Astrocyte of the spinal cord (primary cell): ENCODE measurements around the gene RFPL2.
A peak's percentile ranks its signal among the peaks of the same experiment; 100 is the strongest.

Experiments used
- DNase-seq: peaks from one replicate; pipeline ENCODE4 v3.0.0; 2011; ENCODE audit warnings: low read depth, low spot score
- H3K4me3 ChIP-seq: 2 replicates; pipeline ENCODE4 v1.5.1; 2011; ENCODE audit warnings: low read depth, mild to moderate bottlenecking, low read length, moderate library complexity
- CTCF ChIP-seq: IDR thresholded peaks from 2 replicates; pipeline ENCODE4 v1.5.1; 2012; ENCODE audit warnings: low read depth, mild to moderate bottlenecking, low read length, inconsistent platforms
- in situ Hi-C: cut with HindIII; loops from 2 replicates; pipeline ENCODE4 v1.10.0; 2017; ENCODE audit warnings: low sequenced_read_pairs

The RFPL2 gene

GRCh38 chr22:32204856-32205722 lies at the start of gene RFPL2:
Gene RFPL2 (minus strand): TSS chr22:32205073. CDS start chr22:32202451, 2,622 bp downstream.
- in situ Hi-C loops = no loop called here
- TF ChIP-seq CTCF = no peak
- DNase-seq = peak; percentile 15
- no peak within 1 kb of the TSS for H3K4me3 ChIP-seq

DNA sequence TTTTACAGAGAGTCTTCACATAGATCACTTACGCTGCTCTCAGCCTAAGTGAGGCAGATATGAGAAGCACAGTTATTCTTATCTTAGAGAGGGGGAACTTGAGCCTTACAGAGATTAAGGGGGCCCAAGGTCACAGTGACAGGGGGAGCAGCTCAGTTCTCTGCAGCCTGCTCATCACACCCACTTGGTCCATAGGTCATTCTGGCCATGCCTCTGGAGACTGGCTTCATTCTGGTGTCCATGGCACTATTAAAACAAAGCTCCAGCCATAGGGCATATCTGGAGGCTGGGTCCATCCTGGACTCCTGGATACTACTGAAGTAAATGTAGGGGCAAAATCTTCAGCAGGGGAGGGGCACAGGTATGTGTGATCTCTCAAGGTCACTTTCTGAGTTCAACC lies 44.4 kb upstream of the RFPL2 start:
- in situ Hi-C loops = no loop called here
- no peak for TF ChIP-seq CTCF
- no peak overlapping the region for H3K4me3 ChIP-seq
- DNase-seq = no peak

GRCh38 chr22:32248276-32248675 lies 43.4 kb upstream of the RFPL2 start:
- DNase-seq = no peak
- TF ChIP-seq CTCF = no peak
- H3K4me3 ChIP-seq = no peak overlapping the region
- in situ Hi-C loops = no loop called here

- no peak for DNase-seq
- in situ Hi-C loops = no loop called here
- no peak overlapping the region for H3K4me3 ChIP-seq
- TF ChIP-seq CTCF = no peak
Measured at GRCh38 chr22:32246166-32246565, 41.3 kb upstream of the RFPL2 start.

DNA sequence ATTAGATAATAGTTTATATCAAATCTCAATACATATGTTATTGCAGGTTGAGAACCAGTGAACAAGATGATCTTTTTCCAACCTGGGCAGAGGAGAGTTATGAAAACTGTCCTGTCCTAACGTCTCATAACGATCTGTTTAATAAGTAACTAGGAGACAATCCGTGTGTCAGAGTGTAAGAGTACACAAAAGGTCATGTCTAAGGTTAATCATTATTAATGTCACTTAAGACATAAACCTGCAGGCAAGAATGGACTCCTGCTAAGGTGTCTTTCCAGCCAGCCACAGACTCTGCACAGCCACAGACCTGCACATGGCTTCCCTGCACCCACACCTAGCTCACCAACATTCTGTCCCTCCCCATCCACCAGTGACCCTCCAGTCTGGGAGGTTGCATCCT lies 40.2 kb upstream of the RFPL2 start:
- no peak for DNase-seq
- in situ Hi-C loops = no loop called here
- no peak overlapping the region for H3K4me3 ChIP-seq
- no peak for TF ChIP-seq CTCF

GRCh38 chr22:32244547-32244946 lies 39.7 kb upstream of the RFPL2 start:
- no peak for DNase-seq
- no peak overlapping the region for H3K4me3 ChIP-seq
- in situ Hi-C loops = no loop called here
- TF ChIP-seq CTCF = no peak

- H3K4me3 ChIP-seq = no peak overlapping the region
- in situ Hi-C loops = no loop called here
- no peak for TF ChIP-seq CTCF
- no peak for DNase-seq
Measured at GRCh38 chr22:32240461-32240860, 35.6 kb upstream of the RFPL2 start.
